K562 (cell line): ENCODE measurements around the gene CBX4. TPM values are rescaled to one million over a fixed set of nuclear protein-coding genes. Genes with fewer than 3 reads are reported as not detected.

ENCODE experiments used
- CBX3 ChIP-seq, 2 experiments: IDR thresholded peaks; 1 replicate in 1 of 2; 2 replicates in 1 of 2; pipeline ENCODE4 v1.6.1; 2012; ENCODE audit warnings: inconsistent platforms in 2 of 2, low read length in 2 of 2, borderline replicate concordance in 1 of 2, control low read depth in 1 of 2
- MTA2 ChIP-seq: fragments of 450-650 bp; IDR thresholded peaks from 2 replicates; pipeline ENCODE4 v1.6.1; 2016; ENCODE audit warnings: low read depth
- SIX5 ChIP-seq, 2 experiments: IDR thresholded peaks; 2 replicates each; pipeline ENCODE4 v1.6.1; 2011; ENCODE audit warnings: low read length in 2 of 2, borderline replicate concordance in 1 of 2, low read depth in 1 of 2, mild to moderate bottlenecking in 1 of 2, moderate library complexity in 1 of 2; ENCODE audit not compliant: insufficient read depth in 1 of 2
- TCF3 ChIP-seq: sonication (generic); formaldehyde crosslinking; IDR thresholded peaks from 2 replicates; pipeline ENCODE4 v1.4.0; 2020; ENCODE audit warnings: mild to moderate bottlenecking, missing genetic modification reagents
- ZSCAN29 ChIP-seq: fragments of 450-650 bp; IDR thresholded peaks from 2 replicates; pipeline ENCODE4 v1.6.1; 2017
- polyA plus RNA-seq, 8 experiments: library from polyadenylated mRNA; depleted of rRNA in 4 of 8; stranded (reverse) in 5 of 8; unstranded in 3 of 8; fragments of >200 nt; fragmentation: Nextera tagmentation in 2 of 8; fragmentation: Illumina TruSeq in 1 of 8; extraction: Ambion mirVana in 2 of 8; extraction: Trizol in 1 of 8; gene quantifications; 2 replicates each; pipeline versions ENCODE4 v1.2.1 to v1.2.3, GENCODE V29; 2011 to 2014; ENCODE audit warnings: inconsistent platforms in 1 of 8, missing spikeins in 1 of 8
- total RNA-seq, 7 experiments: library from RNA; depleted of rRNA in 6 of 7; stranded (reverse); fragments of >200 nt in 6 of 7; fragmentation: Illumina TruSeq in 2 of 7; extraction: Trizol in 2 of 7; gene quantifications; 2 replicates each; pipeline versions ENCODE4 v1.2.1 to v1.2.3, GENCODE V29; 2011 to 2021; ENCODE audit warnings: low replicate concordance in 1 of 7
- TF ChIP-seq, protein P1 (sequence below): fragments of 200-600 bp; sonication (generic); IDR thresholded peaks from one replicate; pipeline ENCODE4 v1.6.1; 2012; ENCODE audit warnings: mild to moderate bottlenecking, low read depth, low read length, inconsistent platforms
- TF ChIP-seq, protein P2 (sequence below), 2 experiments: fragments of 450-650 bp in 1 of 2; IDR thresholded peaks; 2 replicates each; pipeline ENCODE4 v1.6.1; 2011 to 2017; ENCODE audit warnings: low read depth in 2 of 2, antibody characterized with exemption in 1 of 2, borderline replicate concordance in 1 of 2, low read length in 1 of 2, mild to moderate bottlenecking in 1 of 2, mixed read lengths in 1 of 2; ENCODE audit not compliant: control insufficient read depth in 1 of 2

Gene CBX4
- total and polyA plus RNA-seq, 9 of the 15 experiments (the other 6 are each of a cell fraction or from before 2014, with no cell fraction given) = 0.98 to 50.5 (median 10.0) TPM

DNA sequence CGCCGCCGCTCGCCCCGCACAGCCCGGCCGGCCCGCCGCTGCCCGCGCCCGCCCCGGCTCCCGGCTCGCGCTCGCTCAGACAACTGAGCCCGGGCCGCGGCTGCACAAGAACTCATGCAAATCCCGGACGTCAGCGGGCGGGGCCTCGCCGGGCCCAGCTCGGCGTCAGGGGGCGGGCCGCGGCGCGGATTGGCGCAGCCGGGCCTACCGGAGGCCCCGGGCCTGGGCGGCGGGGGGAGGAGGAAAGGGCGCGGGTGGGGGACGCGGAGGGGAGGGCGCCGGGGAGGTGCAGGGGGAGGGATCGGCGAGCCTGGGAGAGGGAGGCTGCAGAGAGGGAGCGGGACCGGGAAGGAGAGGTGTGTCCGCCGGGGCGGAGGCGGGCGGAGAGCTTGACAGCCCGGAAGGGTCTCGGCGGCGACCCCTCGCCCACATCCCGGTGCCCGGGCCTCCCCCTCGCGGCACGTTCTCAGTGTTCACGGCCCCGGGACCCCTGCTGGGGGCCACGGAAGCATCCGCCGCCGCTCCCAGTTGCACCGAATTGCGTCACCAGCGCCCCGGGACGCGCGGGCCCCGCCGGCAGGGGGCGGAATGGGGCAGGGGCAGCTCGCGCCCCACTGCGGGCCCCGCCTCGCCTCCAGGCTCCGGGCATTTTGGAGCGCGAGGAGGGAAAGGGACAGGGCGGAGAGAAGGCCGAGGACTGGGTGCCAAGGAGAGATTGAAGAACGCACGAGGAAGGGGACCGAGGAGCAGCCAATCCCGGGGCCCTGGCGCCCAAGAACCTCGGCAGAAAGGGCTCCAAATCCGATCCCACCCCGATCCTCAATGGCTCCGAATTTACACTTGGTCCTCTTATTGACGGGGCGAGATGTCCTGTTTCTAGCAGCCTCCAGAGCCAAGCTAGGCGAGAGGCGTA lies at the start of gene CBX4 (continued):
- TF ChIP-seq CBX3 (IDR thresholded peaks at IDR 0.05; ENCODE audit: borderline replicate concordance in 1 of 2, low read length in 2 of 2) (no peak), ZSCAN29 (no peak), SIX5 (IDR thresholded peaks at IDR 0.05; ENCODE audit: borderline replicate concordance in 1 of 2, insufficient read depth in 1 of 2, low read depth in 1 of 2, low read length in 2 of 2) (no peak), MTA2 (no peak), TCF3 (CRISPR knock-in tag) (peak; percentile 44; the same call in 1 of the 2 replicates)
- TF ChIP-seq, protein P1, sequence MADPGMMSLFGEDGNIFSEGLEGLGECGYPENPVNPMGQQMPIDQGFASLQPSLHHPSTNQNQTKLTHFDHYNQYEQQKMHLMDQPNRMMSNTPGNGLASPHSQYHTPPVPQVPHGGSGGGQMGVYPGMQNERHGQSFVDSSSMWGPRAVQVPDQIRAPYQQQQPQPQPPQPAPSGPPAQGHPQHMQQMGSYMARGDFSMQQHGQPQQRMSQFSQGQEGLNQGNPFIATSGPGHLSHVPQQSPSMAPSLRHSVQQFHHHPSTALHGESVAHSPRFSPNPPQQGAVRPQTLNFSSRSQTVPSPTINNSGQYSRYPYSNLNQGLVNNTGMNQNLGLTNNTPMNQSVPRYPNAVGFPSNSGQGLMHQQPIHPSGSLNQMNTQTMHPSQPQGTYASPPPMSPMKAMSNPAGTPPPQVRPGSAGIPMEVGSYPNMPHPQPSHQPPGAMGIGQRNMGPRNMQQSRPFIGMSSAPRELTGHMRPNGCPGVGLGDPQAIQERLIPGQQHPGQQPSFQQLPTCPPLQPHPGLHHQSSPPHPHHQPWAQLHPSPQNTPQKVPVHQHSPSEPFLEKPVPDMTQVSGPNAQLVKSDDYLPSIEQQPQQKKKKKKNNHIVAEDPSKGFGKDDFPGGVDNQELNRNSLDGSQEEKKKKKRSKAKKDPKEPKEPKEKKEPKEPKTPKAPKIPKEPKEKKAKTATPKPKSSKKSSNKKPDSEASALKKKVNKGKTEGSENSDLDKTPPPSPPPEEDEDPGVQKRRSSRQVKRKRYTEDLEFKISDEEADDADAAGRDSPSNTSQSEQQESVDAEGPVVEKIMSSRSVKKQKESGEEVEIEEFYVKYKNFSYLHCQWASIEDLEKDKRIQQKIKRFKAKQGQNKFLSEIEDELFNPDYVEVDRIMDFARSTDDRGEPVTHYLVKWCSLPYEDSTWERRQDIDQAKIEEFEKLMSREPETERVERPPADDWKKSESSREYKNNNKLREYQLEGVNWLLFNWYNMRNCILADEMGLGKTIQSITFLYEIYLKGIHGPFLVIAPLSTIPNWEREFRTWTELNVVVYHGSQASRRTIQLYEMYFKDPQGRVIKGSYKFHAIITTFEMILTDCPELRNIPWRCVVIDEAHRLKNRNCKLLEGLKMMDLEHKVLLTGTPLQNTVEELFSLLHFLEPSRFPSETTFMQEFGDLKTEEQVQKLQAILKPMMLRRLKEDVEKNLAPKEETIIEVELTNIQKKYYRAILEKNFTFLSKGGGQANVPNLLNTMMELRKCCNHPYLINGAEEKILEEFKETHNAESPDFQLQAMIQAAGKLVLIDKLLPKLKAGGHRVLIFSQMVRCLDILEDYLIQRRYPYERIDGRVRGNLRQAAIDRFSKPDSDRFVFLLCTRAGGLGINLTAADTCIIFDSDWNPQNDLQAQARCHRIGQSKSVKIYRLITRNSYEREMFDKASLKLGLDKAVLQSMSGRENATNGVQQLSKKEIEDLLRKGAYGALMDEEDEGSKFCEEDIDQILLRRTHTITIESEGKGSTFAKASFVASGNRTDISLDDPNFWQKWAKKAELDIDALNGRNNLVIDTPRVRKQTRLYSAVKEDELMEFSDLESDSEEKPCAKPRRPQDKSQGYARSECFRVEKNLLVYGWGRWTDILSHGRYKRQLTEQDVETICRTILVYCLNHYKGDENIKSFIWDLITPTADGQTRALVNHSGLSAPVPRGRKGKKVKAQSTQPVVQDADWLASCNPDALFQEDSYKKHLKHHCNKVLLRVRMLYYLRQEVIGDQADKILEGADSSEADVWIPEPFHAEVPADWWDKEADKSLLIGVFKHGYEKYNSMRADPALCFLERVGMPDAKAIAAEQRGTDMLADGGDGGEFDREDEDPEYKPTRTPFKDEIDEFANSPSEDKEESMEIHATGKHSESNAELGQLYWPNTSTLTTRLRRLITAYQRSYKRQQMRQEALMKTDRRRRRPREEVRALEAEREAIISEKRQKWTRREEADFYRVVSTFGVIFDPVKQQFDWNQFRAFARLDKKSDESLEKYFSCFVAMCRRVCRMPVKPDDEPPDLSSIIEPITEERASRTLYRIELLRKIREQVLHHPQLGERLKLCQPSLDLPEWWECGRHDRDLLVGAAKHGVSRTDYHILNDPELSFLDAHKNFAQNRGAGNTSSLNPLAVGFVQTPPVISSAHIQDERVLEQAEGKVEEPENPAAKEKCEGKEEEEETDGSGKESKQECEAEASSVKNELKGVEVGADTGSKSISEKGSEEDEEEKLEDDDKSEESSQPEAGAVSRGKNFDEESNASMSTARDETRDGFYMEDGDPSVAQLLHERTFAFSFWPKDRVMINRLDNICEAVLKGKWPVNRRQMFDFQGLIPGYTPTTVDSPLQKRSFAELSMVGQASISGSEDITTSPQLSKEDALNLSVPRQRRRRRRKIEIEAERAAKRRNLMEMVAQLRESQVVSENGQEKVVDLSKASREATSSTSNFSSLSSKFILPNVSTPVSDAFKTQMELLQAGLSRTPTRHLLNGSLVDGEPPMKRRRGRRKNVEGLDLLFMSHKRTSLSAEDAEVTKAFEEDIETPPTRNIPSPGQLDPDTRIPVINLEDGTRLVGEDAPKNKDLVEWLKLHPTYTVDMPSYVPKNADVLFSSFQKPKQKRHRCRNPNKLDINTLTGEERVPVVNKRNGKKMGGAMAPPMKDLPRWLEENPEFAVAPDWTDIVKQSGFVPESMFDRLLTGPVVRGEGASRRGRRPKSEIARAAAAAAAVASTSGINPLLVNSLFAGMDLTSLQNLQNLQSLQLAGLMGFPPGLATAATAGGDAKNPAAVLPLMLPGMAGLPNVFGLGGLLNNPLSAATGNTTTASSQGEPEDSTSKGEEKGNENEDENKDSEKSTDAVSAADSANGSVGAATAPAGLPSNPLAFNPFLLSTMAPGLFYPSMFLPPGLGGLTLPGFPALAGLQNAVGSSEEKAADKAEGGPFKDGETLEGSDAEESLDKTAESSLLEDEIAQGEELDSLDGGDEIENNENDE = no peak
- TF ChIP-seq, protein P2, sequence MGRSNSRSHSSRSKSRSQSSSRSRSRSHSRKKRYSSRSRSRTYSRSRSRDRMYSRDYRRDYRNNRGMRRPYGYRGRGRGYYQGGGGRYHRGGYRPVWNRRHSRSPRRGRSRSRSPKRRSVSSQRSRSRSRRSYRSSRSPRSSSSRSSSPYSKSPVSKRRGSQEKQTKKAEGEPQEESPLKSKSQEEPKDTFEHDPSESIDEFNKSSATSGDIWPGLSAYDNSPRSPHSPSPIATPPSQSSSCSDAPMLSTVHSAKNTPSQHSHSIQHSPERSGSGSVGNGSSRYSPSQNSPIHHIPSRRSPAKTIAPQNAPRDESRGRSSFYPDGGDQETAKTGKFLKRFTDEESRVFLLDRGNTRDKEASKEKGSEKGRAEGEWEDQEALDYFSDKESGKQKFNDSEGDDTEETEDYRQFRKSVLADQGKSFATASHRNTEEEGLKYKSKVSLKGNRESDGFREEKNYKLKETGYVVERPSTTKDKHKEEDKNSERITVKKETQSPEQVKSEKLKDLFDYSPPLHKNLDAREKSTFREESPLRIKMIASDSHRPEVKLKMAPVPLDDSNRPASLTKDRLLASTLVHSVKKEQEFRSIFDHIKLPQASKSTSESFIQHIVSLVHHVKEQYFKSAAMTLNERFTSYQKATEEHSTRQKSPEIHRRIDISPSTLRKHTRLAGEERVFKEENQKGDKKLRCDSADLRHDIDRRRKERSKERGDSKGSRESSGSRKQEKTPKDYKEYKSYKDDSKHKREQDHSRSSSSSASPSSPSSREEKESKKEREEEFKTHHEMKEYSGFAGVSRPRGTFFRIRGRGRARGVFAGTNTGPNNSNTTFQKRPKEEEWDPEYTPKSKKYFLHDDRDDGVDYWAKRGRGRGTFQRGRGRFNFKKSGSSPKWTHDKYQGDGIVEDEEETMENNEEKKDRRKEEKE (IDR thresholded peaks at IDR 0.05; ENCODE audit: borderline replicate concordance in 1 of 2, control insufficient read depth in 1 of 2, low read depth in 2 of 2, low read length in 1 of 2) = no peak
